ENCODE measurements around the gene CCDC63.

The CCDC63 gene

GRCh38 chr12:110846615-110847566, at the start of gene CCDC63:
Gene CCDC63, plus strand, starts transcription at chr12:110846987. Its CDS starts 5,968 bp downstream, at chr12:110852955.
- no peak for DNase-seq (ENCODE audit: low read depth)

GRCh38 chr12:110798461-110798860, 48.3 kb upstream of the CCDC63 start:
- no peak for DNase-seq (ENCODE audit: low read depth)

GRCh38 chr12:110802489-110802888, 44.3 kb upstream of the CCDC63 start:
- DNase-seq (ENCODE audit: low read depth) = no peak

- no peak for DNase-seq (ENCODE audit: low read depth)
These were observed 42.4 kb upstream of the CCDC63 start for GRCh38 chr12:110804406-110804805.

- no peak for DNase-seq (ENCODE audit: low read depth)
These were observed 39.1 kb upstream of the CCDC63 start for GRCh38 chr12:110807640-110808039.

- no peak for DNase-seq (ENCODE audit: low read depth)
These were observed 37.6 kb upstream of the CCDC63 start for GRCh38 chr12:110809149-110809548.

GRCh38 chr12:110811972-110812371, 34.8 kb upstream of the CCDC63 start:
- no peak for DNase-seq (ENCODE audit: low read depth)

GRCh38 chr12:110813285-110813684, 33.5 kb upstream of the CCDC63 start:
- no peak for DNase-seq (ENCODE audit: low read depth)

- no peak for DNase-seq (ENCODE audit: low read depth)
These were observed 33.0 kb upstream of the CCDC63 start for GRCh38 chr12:110813756-110814155.

GRCh38 chr12:110816248-110816647, 30.5 kb upstream of the CCDC63 start:
- no peak for DNase-seq (ENCODE audit: low read depth)

GRCh38 chr12:110816779-110817178, 30.0 kb upstream of the CCDC63 start:
- DNase-seq (ENCODE audit: low read depth) = no peak

GRCh38 chr12:110818511-110818910, 28.3 kb upstream of the CCDC63 start:
- no peak for DNase-seq (ENCODE audit: low read depth)

GRCh38 chr12:110819150-110819549, 27.6 kb upstream of the CCDC63 start:
- no peak for DNase-seq (ENCODE audit: low read depth)

GRCh38 chr12:110819646-110820045, 27.1 kb upstream of the CCDC63 start:
- no peak for DNase-seq (ENCODE audit: low read depth)

GRCh38 chr12:110821917-110822316, 24.9 kb upstream of the CCDC63 start:
- no peak for DNase-seq (ENCODE audit: low read depth)

- no peak for DNase-seq (ENCODE audit: low read depth)
These were observed 23.9 kb upstream of the CCDC63 start for GRCh38 chr12:110822821-110823415.

- DNase-seq (ENCODE audit: low read depth) = no peak
These were observed 22.4 kb upstream of the CCDC63 start for GRCh38 chr12:110824342-110824741.

GRCh38 chr12:110825530-110825929, 21.3 kb upstream of the CCDC63 start:
- DNase-seq (ENCODE audit: low read depth) = no peak

- DNase-seq (ENCODE audit: low read depth) = peak; percentile 67
These were observed 20.1 kb upstream of the CCDC63 start for GRCh38 chr12:110826592-110827200.

- no peak for DNase-seq (ENCODE audit: low read depth)
These were observed 17.5 kb upstream of the CCDC63 start for GRCh38 chr12:110829308-110829707.

GRCh38 chr12:110836291-110836690, 10.5 kb upstream of the CCDC63 start:
- DNase-seq (ENCODE audit: low read depth) = no peak

GRCh38 chr12:110841007-110841406, 5.8 kb upstream of the CCDC63 start:
- DNase-seq (ENCODE audit: low read depth) = no peak

- DNase-seq (ENCODE audit: low read depth) = no peak
These were observed 2.7 kb upstream of the CCDC63 start for GRCh38 chr12:110844131-110844530.

Measured in HS-5 (cell line).